ENCODE data around the gene MVB12B. TPM values are rescaled to one million over a fixed set of nuclear protein-coding genes. Genes with fewer than 3 reads are reported as not detected.

Gene MVB12B
- total and polyA plus RNA-seq, 3 donors from 2014 or later = 13.6 to 30.7 (median 26.2) TPM

- intact Hi-C loops (cut with DNase I; ENCODE audit: low total_unique reads) = no loop called here
- TF ChIP-seq CTCF (IDR thresholded peaks at IDR 0.05) (no peak), POLR2A (IDR thresholded peaks at IDR 0.05) (no peak)
- H3K9me3 ChIP-seq = no peaks in the 10 kb centered on the region
- H3K36me3 ChIP-seq (ENCODE audit: low read depth, missing control alignments) = no peaks in the 10 kb centered on the region
- no peaks in the 10 kb centered on the region for H3K27me3 ChIP-seq
- peaks cover 34% of the 10 kb centered on the region for H3K4me1 ChIP-seq
- H3K27ac ChIP-seq = no peak overlapping the region
- no peak for DNase-seq
- no peak overlapping the region for H3K4me3 ChIP-seq
- WGBS, 2 donors = 87 to 88% methylated on average over 6 to 9 of the region's 9 CpGs
Observed at GRCh38 chr9:126379661-126380360, 53.2 kb downstream of the MVB12B start.

DNA sequence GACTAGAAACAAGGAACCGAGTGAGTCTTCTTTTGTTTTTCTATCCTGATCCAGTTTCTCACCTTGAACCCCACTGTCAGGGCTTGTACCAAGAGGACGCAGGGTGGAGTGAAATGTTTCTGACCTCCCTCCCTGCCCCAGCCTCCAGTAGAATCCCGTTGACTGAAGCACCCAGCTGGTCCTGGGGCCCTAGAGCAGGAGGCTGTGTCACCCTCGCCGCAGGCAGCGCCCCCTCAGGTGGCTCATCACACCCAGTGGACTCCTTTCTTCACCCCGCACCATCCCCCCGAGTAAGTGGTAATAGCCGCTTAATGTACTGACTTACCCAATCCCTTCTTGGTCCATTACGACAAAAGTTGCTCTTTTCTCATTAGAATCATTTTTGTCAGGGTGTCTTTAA, 53.8 kb downstream of the MVB12B start:
- no peak for DNase-seq
- H3K9me3 ChIP-seq = no peaks in the 10 kb centered on the region
- no peak for TF ChIP-seq POLR2A (IDR thresholded peaks at IDR 0.05)
- TF ChIP-seq CTCF (IDR thresholded peaks at IDR 0.05) = no peak
- peaks cover 31% of the 10 kb centered on the region for H3K4me1 ChIP-seq
- H3K27ac ChIP-seq = no peak overlapping the region
- no peaks in the 10 kb centered on the region for H3K27me3 ChIP-seq
- WGBS, 2 donors = 90% methylated on average over 10 of the region's 10 CpGs
- intact Hi-C loops (cut with DNase I; ENCODE audit: low total_unique reads) = no loop called here
- no peaks in the 10 kb centered on the region for H3K36me3 ChIP-seq (ENCODE audit: low read depth, missing control alignments)
- no peak overlapping the region for H3K4me3 ChIP-seq

GRCh38 chr9:126381195-126381594, 54.6 kb downstream of the MVB12B start:
- Histone ChIP-seq H3K4me3 (no peak overlapping the region), H3K4me1 (peaks cover 24% of the 10 kb centered on the region), H3K27me3 (no peaks in the 10 kb centered on the region), H3K27ac (no peak overlapping the region), H3K9me3 (no peaks in the 10 kb centered on the region), H3K36me3 (ENCODE audit: low read depth, missing control alignments) (no peaks in the 10 kb centered on the region)
- intact Hi-C loops (cut with DNase I; ENCODE audit: low total_unique reads) = no loop called here
- 93 to 98% methylated on average over 6 of the region's 6 CpGs for WGBS, 2 donors
- DNase-seq = no peak
- TF ChIP-seq CTCF (IDR thresholded peaks at IDR 0.05) = no peak
- no peak for TF ChIP-seq POLR2A (IDR thresholded peaks at IDR 0.05)

GRCh38 chr9:126383406-126384046, 56.9 kb downstream of the MVB12B start:
- intact Hi-C loops (cut with DNase I; ENCODE audit: low total_unique reads) = no loop called here
- Histone ChIP-seq H3K9me3 (no peaks in the 10 kb centered on the region), H3K27me3 (no peaks in the 10 kb centered on the region), H3K27ac (no peak overlapping the region), H3K36me3 (ENCODE audit: low read depth, missing control alignments) (no peaks in the 10 kb centered on the region), H3K4me1 (peaks cover 5% of the 10 kb centered on the region), H3K4me3 (no peak overlapping the region)
- no peak for DNase-seq
- WGBS, 2 donors = 78 to 83% methylated on average over 3 of the region's 3 CpGs
- TF ChIP-seq POLR2A (IDR thresholded peaks at IDR 0.05) = no peak
- no peak for TF ChIP-seq CTCF (IDR thresholded peaks at IDR 0.05)

Measured in testis (tissue), 3 donors.